GM12872 (cell line): Measurements from ENCODE around the gene TMEM125.

Experiments
- CTCF ChIP-seq: IDR thresholded peaks from 3 replicates; pipeline ENCODE4 v1.5.1; 2011; ENCODE audit warnings: low read depth, mild to moderate bottlenecking, low read length, moderate library complexity; ENCODE audit not compliant: insufficient read depth

TMEM125 gene

GRCh38 chr1:43237121-43237520, 32.7 kb upstream of the TMEM125 start:
- TF ChIP-seq CTCF = no peak

GRCh38 chr1:43238085-43238484, 31.7 kb upstream of the TMEM125 start:
- peak; percentile 84 for TF ChIP-seq CTCF

DNA sequence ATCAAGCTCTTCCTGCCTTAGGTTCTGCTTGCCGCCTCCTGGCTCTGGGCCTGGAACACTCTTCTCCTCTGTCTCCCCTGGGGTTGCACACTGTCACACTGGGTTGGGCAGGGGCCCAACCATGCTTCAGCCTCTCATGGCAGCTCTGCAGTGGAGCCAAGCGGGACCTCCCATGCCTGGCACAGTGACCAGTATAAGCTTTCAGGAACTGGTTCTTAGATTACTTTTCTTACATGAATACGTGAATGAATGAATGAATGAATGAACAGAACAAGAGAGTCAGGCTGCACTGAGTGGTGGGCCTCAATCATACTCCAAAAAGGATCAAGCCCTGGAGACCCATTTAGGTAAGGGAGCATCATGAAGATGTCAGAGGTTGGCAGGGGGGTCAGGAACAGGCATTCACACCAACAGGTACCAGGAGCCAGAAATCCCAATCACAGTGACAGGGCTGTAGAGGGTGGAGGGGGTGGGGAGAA, 30.8 kb upstream of the TMEM125 start:
- TF ChIP-seq CTCF = no peak

- no peak for TF ChIP-seq CTCF
These were observed 30.3 kb upstream of the TMEM125 start for GRCh38 chr1:43239484-43239883.

DNA sequence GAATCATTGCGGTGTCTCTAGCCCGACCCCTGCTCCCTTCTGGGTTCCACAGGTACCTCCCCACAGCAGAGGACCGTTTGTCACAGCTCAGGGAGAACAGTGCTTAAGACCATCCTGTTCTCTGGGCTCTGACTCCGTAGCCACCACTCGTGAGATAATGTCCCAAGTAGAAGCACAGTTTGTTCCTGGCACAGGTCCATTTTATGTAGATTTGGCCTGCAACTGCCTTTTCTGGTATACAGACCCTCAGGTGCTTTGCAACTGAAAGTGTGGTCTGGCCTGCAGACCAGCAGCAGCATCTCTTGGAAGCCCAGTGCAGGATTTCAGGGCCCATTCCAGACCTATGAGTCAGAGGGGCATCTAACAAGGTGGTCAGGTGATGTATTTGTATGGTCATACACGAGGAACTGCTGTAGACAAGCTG, 28.4 kb upstream of the TMEM125 start:
- TF ChIP-seq CTCF = no peak

GRCh38 chr1:43243299-43243698, 26.5 kb upstream of the TMEM125 start:
- no peak for TF ChIP-seq CTCF

DNA sequence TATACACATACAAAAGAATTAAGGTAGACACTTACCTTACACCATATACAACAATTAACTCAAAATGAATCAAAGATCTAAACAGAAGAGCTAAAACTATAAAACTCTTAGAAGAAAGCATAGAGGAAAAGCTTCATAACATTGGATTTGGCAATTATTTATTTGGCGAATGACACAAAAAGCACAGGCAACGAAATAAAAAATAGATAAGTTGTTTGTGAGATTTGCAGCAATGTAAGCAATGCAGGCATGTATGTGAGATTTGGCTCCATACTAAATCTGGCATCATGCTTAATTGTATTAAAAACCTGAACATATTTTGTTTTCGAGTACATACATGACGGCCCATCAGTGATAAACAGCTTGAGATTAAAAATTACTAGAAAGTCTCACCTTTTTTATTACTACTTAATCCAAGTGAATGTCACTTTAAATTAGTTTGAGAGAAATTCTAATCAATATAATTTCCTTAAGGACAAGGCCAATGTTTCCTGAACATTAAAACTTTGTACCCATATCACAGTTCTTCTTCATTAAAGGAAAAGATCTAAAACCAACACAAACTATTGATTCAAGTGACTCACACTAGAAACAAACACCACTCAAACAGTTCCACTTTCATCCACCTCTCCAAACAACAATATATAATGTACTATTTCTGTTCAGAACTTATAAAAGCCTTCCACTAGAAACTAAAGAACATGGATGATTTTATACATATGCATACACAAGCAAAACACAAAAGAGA, 23.1 kb upstream of the TMEM125 start:
- no peak for TF ChIP-seq CTCF
